Activated CD8-positive, alpha-beta T cell treated with anti-CD3 and anti-CD28 coated beads, Interleukin-2, amount 10 ng/mL, durations not matched to agents 7 days and 5 days (primary cell): ENCODE measurements around the gene CMBL. TPM values are rescaled to one million over a fixed set of nuclear protein-coding genes. Genes with fewer than 3 reads are reported as not detected.

Source experiments
- ATAC-seq: fragments of 150-1000 bp; cut with Tn5 transposase; one replicate; pipeline ENCODE4 v1.10.0; 2021; ENCODE audit warnings: moderate library complexity
- CTCF ChIA-PET: fragments of 350-600 bp; sonication (Branson Sonifier 250); formaldehyde crosslinking; loops from one replicate; lab custom pipeline; 2021; ENCODE audit warnings: antibody characterized with exemption; lab: Charles Lee
- POLR2A ChIA-PET: fragments of 350-600 bp; sonication (Branson Sonifier 250); formaldehyde crosslinking; loops from one replicate; lab custom pipeline; 2021; ENCODE audit warnings: antibody characterized with exemption; lab: Charles Lee
- DNase-seq: peaks from one replicate; pipeline ENCODE4 v3.0.0-alpha.2; 2020
- H3K27ac Mint-ChIP-seq: one replicate; pipeline ENCODE4 v1.8.0; 2021; ENCODE audit warnings: mild to moderate bottlenecking, mixed read lengths
- H3K27me3 Mint-ChIP-seq: one replicate; pipeline ENCODE4 v1.8.0; 2021; ENCODE audit warnings: low read depth, mixed read lengths
- H3K36me3 Mint-ChIP-seq: one replicate; pipeline ENCODE4 v1.8.0; 2021; ENCODE audit warnings: low read depth, mixed read lengths
- H3K4me1 Mint-ChIP-seq: one replicate; pipeline ENCODE4 v1.8.0; 2021; ENCODE audit warnings: low read depth, mixed read lengths
- H3K4me3 Mint-ChIP-seq: one replicate; pipeline ENCODE4 v1.8.0; 2021; ENCODE audit warnings: mild to moderate bottlenecking, mixed read lengths
- H3K9me3 Mint-ChIP-seq: one replicate; pipeline ENCODE4 v1.8.0; 2022; ENCODE audit warnings: mixed read lengths; ENCODE audit not compliant: insufficient read depth
- total RNA-seq, 2 experiments: library from RNA; stranded (reverse); gene quantifications; one replicate each; pipeline ENCODE4 v1.2.3, GENCODE V29; 2021

CMBL gene
- total RNA-seq, 2 experiments from 2014 or later = 1.6 to 1.9 TPM

DNA sequence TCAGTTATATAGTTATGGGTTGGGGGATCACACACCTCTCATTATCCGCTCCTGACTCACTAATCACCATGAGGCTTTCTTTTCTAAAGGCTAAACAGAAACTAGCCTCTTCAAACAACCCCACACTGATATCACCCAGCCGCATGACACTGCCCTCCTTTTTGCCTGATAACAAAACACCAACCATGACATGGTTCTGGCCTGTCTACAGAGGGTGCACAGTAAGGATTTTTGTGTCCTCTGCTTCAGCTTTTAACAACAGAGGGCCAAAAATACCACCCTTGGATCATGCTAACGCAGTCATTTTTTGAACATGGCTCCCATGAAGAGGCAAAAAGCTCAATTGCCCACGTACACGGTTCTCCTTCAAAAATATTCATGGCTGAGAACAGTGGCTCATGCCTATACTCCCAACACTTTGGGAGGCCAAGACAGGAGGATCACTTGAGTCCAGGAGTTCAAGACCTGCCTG lies 4.0 kb downstream of the CMBL start:
- H3K9me3 Mint-ChIP-seq = no peaks in the 10 kb centered on the region
- ChIA-PET CTCF (interaction anchor here (0.8 to 1.0 kb wide), 2 partner anchors 20 to 25 kb away, joined by 3 read pairs; no protein-coding TSS in a partner anchor), POLR2A (no interaction called here)
- DNase-seq = no peak
- peaks cover 5% of the 10 kb centered on the region for H3K4me1 Mint-ChIP-seq
- no peak for ATAC-seq
- H3K27ac Mint-ChIP-seq = no peak overlapping the region
- H3K36me3 Mint-ChIP-seq = no peaks in the 10 kb centered on the region
- H3K27me3 Mint-ChIP-seq = peaks cover 32% of the 10 kb centered on the region
- no peak overlapping the region for H3K4me3 Mint-ChIP-seq

DNA sequence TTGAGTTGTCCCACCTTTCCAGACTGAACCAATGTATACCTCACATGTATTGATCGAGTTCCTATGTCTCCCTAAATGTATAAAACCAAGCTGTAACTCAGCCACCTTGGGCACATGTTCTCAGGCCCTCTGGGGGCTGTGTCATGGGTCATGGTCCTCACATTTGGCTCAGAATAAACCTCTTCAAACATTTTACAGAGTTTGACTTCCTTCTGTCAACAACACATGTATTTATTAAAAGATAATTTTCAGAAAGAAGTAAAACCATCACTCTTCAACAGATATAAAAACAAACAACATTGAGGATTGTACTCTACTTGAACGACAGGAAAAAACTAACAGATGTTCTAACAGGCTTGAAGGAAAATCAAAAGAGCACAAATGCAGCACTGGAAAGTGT lies 4.5 kb downstream of the CMBL start:
- H3K27me3 Mint-ChIP-seq = peaks cover 28% of the 10 kb centered on the region
- no peaks in the 10 kb centered on the region for H3K36me3 Mint-ChIP-seq
- no peak overlapping the region for H3K27ac Mint-ChIP-seq

GRCh38 chr5:10301842-10302610 lies 5.7 kb downstream of the CMBL start:
- no peak for DNase-seq
- ATAC-seq = no peak
- Mint-ChIP-seq H3K27ac (no peak overlapping the region), H3K9me3 (no peaks in the 10 kb centered on the region), H3K36me3 (no peaks in the 10 kb centered on the region), H3K27me3 (peaks cover 19% of the 10 kb centered on the region), H3K4me3 (no peak overlapping the region), H3K4me1 (no peaks in the 10 kb centered on the region)
- POLR2A ChIA-PET = no interaction called here
- CTCF ChIA-PET = interaction anchor here (1.1 kb wide), 1 partner anchor 18 kb away, joined by 4 read pairs; no protein-coding TSS in a partner anchor

More for the DNA sequence above, 4.5 kb downstream of the CMBL start:
- Mint-ChIP-seq H3K9me3 (no peaks in the 10 kb centered on the region), H3K4me3 (no peak overlapping the region), H3K4me1 (peaks cover 5% of the 10 kb centered on the region)
- ChIA-PET POLR2A (no interaction called here), CTCF (interaction anchor here (1.0 to 1.1 kb wide), 2 partner anchors 19 to 26 kb away, joined by 3 to 4 read pairs; no protein-coding TSS in a partner anchor)
- no peak for DNase-seq
- no peak for ATAC-seq

GRCh38 chr5:10301266-10301665 lies 6.4 kb downstream of the CMBL start:
- no peaks in the 10 kb centered on the region for H3K4me1 Mint-ChIP-seq
- DNase-seq = no peak
- ChIA-PET CTCF (no interaction called here), POLR2A (no interaction called here)
- no peaks in the 10 kb centered on the region for H3K9me3 Mint-ChIP-seq
- H3K36me3 Mint-ChIP-seq = no peaks in the 10 kb centered on the region
- H3K27me3 Mint-ChIP-seq = peaks cover 12% of the 10 kb centered on the region
- no peak for ATAC-seq
- no peak overlapping the region for H3K4me3 Mint-ChIP-seq
- no peak overlapping the region for H3K27ac Mint-ChIP-seq

DNA sequence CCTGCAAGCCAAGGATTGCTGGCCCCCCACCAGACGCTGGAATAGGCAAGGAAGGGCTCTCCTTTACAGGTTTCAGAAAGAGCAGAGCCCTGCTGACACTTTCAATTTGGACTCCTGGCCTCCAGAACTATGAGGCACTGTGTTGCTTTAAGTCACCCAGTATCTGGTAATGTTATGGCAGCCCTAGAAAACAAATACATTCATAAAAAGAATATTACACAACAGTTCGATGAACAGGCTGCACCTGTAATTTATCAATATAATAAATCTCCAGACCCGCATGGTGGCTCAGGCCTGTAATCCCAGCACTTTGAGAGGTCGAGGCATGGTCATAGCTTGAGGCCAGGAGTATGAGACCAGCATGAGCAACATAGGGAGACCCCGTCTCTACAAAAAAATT lies 7.5 kb downstream of the CMBL start:
- Mint-ChIP-seq H3K36me3 (no peaks in the 10 kb centered on the region), H3K4me1 (no peaks in the 10 kb centered on the region), H3K4me3 (no peak overlapping the region), H3K27me3 (peaks cover 3% of the 10 kb centered on the region), H3K9me3 (no peaks in the 10 kb centered on the region), H3K27ac (no peak overlapping the region)
- POLR2A ChIA-PET = no interaction called here
- CTCF ChIA-PET = no interaction called here
- no peak for DNase-seq
- ATAC-seq = no peak

DNA sequence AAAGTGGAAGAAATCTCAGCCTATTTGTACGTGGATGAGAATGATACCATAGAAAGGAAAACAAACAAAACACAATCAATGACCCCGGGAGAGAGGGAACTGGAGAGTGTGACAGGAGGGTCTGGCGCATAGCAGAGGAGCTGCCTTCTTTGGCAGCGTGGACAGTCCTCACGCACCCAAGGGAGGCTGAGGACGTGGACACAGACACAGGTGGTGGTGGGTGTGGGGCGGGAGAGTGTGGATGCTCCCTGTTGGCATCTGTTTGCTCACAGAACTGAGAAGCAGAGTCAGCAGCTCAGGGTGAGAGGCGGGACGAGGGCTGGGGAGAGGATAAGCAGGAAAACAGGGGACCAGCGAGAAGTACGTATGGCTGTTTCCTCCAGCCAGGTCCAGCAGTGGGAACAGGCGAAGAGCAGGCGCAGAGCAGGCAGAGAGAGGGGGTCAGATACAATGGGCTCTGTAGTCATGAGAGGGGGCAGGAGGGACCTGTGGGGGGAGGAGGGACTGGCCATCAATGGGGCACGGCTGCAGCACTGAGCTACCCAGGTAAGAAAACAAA lies 10.0 kb downstream of the CMBL start:
- Mint-ChIP-seq H3K36me3 (no peaks in the 10 kb centered on the region), H3K27ac (no peak overlapping the region), H3K27me3 (peaks cover 13% of the 10 kb centered on the region), H3K4me1 (no peaks in the 10 kb centered on the region), H3K9me3 (no peaks in the 10 kb centered on the region), H3K4me3 (no peak overlapping the region)
- ChIA-PET POLR2A (no interaction called here), CTCF (no interaction called here)
- DNase-seq (no peak), ATAC-seq (no peak)

DNA sequence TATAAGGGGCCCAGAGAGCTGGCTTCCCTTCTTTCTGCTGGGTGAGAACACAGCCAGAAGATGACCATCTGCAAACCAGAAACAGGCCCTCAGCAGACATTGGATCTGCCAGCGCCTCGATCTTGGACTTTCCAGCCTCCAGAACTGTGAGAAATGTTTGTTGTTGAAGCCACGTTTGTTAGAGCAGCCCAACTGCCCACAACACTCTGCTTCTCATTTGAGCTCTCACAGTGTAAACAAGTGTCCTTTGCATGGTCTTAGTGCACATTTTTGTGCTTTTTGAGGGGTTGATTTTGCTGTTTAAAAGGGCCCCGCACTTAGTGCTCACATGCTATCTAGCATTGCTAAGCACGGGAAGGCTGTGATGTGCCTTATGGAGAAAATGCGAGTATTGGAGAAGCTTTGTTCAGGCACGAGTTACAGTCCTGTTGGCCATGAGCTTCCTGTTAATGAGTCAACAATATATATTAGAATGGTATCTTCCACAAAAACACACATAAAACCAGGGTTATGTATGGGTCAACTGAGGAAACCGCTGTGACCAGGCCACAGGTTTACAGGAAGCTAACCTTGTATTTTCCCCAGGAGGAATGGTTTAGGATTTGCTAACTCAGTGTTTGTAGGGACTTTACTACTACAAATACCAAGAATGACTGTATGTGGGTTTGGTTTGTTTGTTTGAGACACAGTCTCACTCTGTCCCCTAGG lies 11.9 kb downstream of the CMBL start:
- POLR2A ChIA-PET = interaction anchor here (0.5 kb wide), 1 partner anchor 48 kb away, joined by 3 read pairs; no protein-coding TSS in a partner anchor
- CTCF ChIA-PET = interaction anchor here (1.4 to 1.5 kb wide), 2 partner anchors 12 to 119 kb away, joined by 3 to 4 read pairs; no protein-coding TSS in a partner anchor
- ATAC-seq (no peak), DNase-seq (no peak)
- peaks cover 13% of the 10 kb centered on the region for H3K27me3 Mint-ChIP-seq
- H3K9me3 Mint-ChIP-seq = no peaks in the 10 kb centered on the region
- no peaks in the 10 kb centered on the region for H3K36me3 Mint-ChIP-seq
- no peak overlapping the region for H3K27ac Mint-ChIP-seq
- no peak overlapping the region for H3K4me3 Mint-ChIP-seq
- H3K4me1 Mint-ChIP-seq = no peaks in the 10 kb centered on the region

GRCh38 chr5:10293907-10294662 lies 13.6 kb downstream of the CMBL start:
- POLR2A ChIA-PET = interaction anchor here (0.6 kb wide), 1 partner anchor 44 kb away, joined by 3 read pairs; no protein-coding TSS in a partner anchor
- CTCF ChIA-PET = no interaction called here
- Mint-ChIP-seq H3K36me3 (no peaks in the 10 kb centered on the region), H3K4me3 (no peak overlapping the region), H3K27me3 (peaks cover 13% of the 10 kb centered on the region), H3K4me1 (no peaks in the 10 kb centered on the region), H3K27ac (no peak overlapping the region), H3K9me3 (no peaks in the 10 kb centered on the region)
- DNase-seq = no peak
- no peak for ATAC-seq

GRCh38 chr5:10291692-10292339 lies 15.9 kb downstream of the CMBL start:
- Mint-ChIP-seq H3K4me3 (no peak overlapping the region), H3K9me3 (no peaks in the 10 kb centered on the region), H3K27me3 (peaks cover 14% of the 10 kb centered on the region), H3K27ac (no peak overlapping the region), H3K4me1 (peaks cover 5% of the 10 kb centered on the region), H3K36me3 (no peaks in the 10 kb centered on the region)
- ATAC-seq = no peak
- CTCF ChIA-PET = no interaction called here
- no peak for DNase-seq
- POLR2A ChIA-PET = no interaction called here

DNA sequence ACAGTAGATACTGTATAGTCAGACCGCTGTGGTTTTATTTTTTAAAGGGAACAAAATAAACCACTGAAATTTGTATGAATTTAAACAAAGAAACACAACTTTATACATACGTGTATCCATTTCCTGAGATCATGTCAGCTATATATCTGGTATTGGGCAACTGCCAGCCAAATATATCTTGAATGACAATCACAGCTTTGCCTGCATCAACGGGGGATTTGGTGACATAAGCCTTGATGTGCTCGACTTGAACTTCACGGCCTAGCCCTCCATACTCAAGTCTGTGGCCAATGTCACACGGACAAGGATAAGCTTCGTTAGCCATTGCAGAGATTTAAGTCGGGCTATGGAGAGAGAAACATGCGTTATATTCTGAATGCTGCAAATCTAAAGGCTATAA lies 17.3 kb downstream of the CMBL start:
- no peak overlapping the region for H3K4me3 Mint-ChIP-seq

GRCh38 chr5:10289991-10290390 lies 17.7 kb downstream of the CMBL start:
- ChIA-PET POLR2A (no interaction called here), CTCF (no interaction called here)
- Mint-ChIP-seq H3K36me3 (no peaks in the 10 kb centered on the region), H3K4me3 (no peak overlapping the region), H3K27ac (no peak overlapping the region), H3K27me3 (peaks cover 17% of the 10 kb centered on the region), H3K4me1 (peaks cover 5% of the 10 kb centered on the region), H3K9me3 (no peaks in the 10 kb centered on the region)
- no peak for DNase-seq
- ATAC-seq = no peak

More for the DNA sequence above, 17.3 kb downstream of the CMBL start:
- Mint-ChIP-seq H3K9me3 (no peaks in the 10 kb centered on the region), H3K27me3 (peaks cover 17% of the 10 kb centered on the region), H3K4me1 (peaks cover 5% of the 10 kb centered on the region), H3K27ac (no peak overlapping the region), H3K36me3 (no peaks in the 10 kb centered on the region)
- ATAC-seq (no peak), DNase-seq (no peak)
- POLR2A ChIA-PET = no interaction called here
- CTCF ChIA-PET = no interaction called here
